Ecto neural progenitor cell (in vitro differentiated cells): ENCODE data around the gene PDLIM7.

Source experiments
- DNase-seq: peaks from one replicate; pipeline ENCODE4 v3.0.0-alpha.2; 2018; ENCODE audit warnings: low spot score

PDLIM7 gene

GRCh38 chr5:177507596-177508220 lies 10.3 kb upstream of the PDLIM7 start:
- DNase-seq = no peak

DNA sequence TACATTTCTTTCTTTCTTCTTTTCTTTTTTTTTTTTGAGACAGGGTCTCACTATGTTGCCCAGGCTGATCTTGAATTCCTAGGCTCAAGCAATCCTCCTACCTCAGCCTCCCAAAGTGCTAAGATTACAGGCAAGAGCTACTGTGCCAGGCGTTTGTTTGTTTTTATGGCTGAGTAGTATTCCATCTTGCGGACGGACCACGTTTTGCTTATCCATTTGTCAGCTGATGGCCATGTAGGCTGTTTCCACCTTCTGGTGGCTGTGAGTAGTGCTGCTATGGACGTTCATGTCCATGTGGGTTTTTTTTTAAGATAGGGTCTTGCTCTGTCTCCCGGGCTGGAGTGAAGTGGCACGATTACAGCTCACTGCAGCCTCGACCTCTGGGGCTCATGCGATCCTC lies 9.8 kb upstream of the PDLIM7 start:
- no peak for DNase-seq

DNA sequence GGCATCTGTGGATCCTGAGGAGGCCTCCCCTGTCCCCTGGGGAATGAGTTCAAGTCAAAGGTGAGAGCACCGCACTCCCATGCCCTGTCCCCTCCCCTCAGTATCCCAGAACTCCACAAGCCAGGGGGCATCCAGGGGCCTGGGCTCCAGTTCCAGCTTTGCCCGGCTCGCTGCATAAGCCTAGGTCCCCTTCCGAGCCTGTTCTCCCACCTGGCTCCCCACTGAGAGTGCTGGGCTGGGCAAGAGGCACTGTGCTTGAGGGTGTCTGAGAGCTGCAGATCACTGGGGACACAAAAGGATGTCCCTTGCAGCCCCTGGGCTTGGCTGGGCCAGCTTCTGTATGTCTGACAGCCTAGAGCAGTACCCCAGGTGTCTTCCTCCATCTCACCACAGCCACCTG lies 7.7 kb upstream of the PDLIM7 start:
- no peak for DNase-seq

- no peak for DNase-seq
Observed at GRCh38 chr5:177504086-177505056, 7.0 kb upstream of the PDLIM7 start.

- no peak for DNase-seq
Observed at GRCh38 chr5:177503351-177504085, 6.1 kb upstream of the PDLIM7 start.

DNA sequence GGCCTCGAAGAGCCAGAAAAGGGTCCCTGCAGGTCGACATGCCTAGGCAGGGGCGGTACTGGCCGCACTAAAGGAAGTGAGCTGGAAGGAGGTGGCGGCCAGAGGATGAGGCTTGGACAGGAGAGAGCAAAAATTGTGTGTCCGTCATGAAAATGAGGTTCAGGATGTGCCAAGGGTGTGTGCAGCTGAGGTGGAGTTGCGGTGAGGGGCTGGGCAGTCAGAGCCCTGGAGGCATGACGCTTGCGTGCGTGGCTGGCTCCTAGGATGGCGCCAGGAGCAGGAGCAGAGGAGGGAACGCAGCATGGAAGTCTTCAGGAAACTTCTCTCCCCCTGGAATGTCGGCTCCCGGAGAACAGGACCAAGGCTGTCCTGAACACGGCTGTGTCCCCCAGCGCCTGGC lies 5.5 kb upstream of the PDLIM7 start:
- DNase-seq = no peak

DNA sequence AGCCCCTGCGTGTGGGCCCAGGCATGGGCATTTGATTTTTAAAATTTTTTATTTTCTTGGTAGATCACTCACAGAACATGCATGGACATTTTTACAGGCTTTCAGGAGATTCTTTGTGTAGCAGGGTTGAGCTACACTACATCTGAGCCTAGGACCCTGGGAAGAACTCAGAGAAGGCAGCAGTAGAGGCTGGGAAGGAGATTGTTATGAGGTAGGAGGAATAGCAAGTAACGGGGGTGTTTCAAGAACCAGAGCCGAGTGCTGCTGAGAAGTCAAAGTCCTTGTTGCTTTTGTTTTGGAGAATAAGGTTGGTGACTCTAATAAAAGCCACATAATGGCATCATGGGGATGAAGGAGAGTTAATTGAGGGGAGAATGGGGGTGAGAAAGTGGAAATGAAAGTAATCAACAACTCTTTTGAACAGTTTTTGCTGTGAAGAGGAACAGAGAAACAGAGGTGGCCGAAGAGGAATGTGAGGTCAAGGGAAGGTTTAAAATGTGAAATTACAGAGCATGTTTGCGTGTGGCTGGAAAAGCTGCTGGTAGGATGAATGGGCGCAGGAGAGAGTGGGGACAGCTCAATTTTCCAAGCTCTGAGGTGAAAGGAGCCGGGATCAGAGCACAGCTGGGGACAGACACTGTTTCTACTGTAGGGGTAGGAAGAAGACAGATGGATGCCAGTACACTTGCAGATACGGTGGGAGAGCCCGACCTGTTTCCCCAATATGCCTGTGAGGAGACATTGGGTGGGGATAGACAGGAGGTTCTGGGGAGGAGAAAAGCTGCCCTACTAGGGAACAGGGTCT lies 4.7 kb upstream of the PDLIM7 start:
- no peak for DNase-seq

DNA sequence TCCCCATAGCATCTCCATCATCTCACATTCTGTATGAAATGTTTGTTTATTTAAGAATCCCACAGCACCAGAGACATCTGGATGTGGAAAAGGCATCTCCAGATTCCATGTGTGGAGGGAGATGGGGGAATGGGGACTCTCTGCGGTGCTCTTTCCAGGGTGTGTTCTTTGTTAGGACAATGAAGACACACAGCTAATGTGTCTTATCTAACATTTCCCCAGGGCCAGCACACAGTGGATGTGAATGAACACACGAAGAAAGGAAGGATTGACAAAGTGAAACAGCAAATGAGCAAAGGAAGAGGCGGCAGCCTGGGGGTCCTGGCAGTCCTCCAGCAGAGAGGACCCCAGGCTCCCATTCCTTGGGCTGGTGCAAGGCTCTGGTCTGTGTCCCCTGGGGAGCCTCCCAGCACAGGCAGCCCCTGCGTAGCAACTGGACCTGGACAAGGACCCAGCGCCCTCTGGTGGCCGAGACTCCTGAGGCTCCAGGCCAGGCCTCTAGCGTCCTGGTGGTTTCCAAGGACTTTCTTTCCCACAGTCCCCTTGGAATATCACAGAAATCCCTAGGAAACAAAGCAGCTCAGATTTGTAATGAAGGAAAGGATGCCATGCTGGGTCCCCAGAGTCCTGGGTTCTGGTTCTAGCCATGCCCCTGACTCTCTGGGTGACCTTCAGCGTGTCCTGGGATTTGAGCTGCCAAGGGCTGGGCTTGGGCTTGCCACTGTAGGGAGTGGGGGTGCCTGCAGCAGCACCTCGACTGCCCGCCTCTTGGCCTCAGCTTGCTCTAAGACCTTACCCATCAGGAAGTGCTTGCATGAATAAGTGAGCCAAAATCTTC lies 3.5 kb upstream of the PDLIM7 start:
- DNase-seq = peak; percentile 94

- DNase-seq = no peak
Observed at GRCh38 chr5:177499842-177500241, 2.4 kb upstream of the PDLIM7 start.

- DNase-seq = peak; percentile 79
Observed at GRCh38 chr5:177498013-177498787, 796 bp upstream of the PDLIM7 start.

DNA sequence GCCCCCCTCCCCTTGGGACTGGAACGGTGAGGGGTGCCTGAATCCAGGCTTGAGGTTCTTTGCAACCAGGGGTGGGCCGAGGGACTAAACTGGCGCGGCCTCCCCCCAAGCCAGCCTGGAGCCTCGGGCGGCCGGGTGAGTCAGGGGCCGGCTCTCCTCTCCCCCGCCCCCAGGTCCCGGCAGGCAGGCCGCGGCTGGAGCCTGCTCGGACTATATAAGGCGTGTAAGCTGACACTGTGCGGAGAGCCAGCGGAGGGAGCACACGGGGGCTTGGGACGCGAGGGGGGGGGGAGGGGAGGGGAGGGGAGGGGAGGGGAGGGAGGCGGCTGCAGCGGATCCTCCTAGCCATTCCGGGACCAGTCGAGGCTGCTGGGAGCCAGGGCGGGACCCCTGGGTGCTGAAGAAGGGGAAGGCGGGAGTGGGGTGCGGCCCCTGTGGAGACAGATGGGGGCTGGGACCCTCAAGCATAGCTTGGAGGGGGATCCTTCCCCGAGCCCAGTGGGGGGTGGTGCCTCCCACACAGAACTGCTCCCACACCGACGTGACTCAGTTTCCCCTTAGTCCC lies 595 bp downstream of the PDLIM7 start:
- DNase-seq = peak; percentile 91

DNA sequence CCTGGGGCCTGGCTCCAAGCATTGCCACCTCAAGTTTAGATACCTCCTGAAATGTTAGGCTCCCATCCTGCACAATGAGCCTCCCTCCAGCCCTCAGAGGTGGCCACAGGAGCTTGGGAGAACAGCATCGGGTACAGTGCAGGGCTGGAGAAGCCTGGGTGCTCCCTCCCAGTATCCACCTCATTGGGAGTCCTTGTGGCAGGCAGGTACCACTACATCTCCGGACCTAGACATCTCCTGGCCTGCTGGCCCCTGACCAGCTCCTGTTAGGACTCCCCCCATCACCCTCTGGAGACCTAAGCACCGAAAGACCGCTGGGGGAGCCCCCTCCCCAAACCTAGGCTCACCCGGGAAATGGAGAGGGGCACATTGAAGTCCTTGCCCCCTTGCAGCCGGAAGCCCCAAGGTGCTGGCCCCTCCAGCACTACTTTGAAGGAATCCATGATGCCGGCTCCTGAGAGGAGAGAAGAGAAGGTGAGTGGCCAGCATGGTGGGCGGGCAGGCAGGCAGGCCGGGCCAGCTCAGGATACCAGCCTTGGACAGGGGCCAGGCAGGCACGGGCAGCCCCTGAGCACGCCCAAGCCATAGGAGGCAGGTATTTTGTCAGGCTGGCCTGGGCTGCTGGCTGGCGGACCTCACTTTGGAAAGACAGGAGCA lies 1.2 kb downstream of the PDLIM7 start:
- DNase-seq = peak; percentile 71

DNA sequence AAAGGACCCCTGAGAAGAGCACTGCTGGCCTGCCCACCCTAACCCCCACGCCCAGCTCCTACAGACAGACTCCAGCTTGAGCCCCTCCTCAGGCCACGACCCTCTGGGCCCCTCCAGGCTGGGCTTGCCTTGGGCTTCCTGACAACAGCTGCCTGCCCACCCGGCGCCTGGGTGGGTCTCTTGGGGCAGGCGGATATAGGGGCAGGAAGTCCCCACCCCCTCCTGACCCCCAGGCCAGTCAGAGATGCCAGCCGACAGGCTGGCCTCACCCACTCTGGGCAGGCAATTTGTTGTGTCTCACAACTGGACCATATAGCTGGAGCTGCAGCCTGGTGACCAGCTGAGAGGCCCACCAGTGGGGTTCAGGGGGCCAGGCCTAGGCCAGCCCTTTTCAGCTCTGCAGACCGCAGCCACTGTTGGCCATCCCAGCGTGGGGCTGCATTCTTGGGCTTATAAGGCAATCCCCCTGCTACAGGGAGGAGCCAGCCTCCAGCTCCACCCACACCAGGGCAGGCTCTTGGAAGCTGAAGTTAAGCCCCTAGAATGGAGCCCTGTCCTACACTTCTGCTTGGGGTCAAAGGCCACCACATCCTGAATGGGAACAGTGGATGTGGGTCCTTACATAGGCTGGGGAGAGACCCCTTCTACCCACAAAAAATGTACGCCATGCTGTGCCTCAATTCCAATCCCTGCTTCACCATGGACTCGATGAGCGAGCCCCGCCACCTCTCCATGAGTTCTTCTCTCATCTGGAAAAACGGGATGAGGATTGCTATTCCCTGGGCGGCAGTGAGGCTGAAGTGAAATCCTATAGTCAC lies 2.0 kb downstream of the PDLIM7 start:
- peak; percentile 93 for DNase-seq

DNA sequence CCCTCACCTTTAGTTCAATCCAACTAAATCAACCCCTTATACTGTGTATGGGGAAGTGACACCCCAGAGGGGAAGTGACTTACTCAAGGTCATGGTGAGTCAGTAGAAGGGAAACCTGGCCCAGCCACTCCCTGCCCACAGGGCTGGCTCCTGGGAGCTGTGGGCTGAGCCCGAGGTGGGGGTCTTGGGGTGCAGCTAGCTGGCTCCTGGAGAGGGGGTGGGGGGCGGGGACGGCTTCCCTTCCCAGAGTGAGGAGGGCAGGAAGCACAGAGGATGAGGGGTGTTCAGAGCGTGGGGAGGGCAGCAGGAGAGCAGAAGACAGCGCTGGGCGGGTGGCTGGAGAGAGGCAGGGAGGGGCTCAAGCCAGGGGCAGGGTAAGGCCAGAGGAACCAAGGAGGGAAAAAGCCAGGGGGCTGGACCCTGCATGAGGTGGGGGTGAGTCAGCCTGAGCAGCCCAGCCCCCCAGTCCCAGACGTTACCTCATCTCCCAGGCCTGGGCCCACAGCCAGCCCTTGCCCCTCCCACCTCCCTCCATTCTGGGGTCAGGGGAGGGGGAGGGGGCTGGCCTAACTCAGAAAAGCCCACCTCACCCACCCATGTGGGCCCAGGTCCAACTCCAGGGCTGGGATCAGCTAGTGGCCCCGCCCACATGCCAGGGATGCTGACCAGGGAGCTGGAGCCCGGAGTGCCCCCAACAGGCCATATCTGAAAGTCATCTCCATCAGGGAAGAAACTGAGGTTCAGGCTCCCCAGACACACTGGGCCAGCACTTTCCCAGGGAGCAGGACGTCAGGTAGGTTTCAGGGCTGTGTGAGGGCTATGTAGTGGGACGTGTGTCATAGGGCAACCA lies 2.8 kb downstream of the PDLIM7 start:
- peak; percentile 78 for DNase-seq

DNA sequence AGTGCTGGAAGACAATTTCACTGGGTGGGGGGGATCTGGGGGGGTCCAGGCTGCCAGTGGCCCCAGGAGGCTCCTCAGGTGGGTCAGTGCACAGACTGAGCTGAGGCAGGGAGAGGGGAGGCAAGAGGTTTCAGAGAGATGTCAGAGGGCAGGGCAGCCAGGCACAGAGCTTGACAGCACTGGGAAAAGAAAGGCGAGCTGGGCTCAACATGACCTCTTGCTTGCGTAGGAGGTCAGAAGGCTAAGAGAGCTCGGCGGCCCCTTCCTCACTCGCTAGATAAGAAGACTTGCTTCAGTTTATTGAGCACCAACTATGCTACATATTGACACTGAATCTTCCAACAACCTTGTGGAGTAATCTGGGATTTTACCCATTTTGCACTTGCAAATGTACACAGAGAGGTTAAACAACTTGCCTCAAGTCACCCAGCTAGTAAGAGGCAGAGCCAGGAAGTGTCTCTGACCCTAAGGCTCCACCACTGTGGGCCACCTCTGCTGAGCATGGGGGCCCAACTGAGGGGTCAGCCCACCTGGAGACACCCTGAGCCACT lies 3.5 kb downstream of the PDLIM7 start:
- DNase-seq = no peak

DNA sequence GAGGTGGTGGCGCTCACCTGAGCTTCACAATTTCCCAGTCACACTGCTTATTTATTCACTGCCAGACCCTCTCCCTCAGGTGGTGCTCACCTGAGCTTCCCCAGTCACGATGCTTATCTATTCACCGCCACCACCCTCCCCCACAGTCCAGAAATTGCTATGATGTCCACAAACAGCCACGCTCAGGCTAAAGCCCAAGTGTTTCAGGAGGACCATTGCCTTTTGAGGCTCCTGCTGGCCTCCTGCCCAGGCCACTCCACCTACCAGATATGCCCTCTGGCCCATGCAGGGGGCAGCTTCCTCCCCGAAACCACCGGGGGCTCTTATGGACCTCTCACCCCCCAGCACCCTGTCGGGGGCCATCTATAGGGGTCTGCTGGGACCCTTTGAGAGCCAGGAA lies 4.6 kb downstream of the PDLIM7 start:
- DNase-seq = no peak
